Astrocyte of the spinal cord (primary cell): ENCODE measurements around the gene PTRHD1.
A peak's percentile ranks its signal among the peaks of the same experiment; 100 is the strongest.
"Not testable (repeated sequence)": the region's sequence is repeated elsewhere in the genome, so short reads cannot be mapped to it uniquely, and the experiment has no call there.

Source experiments
- DNase-seq: peaks from one replicate; pipeline ENCODE4 v3.0.0; 2011; ENCODE audit warnings: low read depth, low spot score
- H3K4me3 ChIP-seq: 2 replicates; pipeline ENCODE4 v1.5.1; 2011; ENCODE audit warnings: low read depth, mild to moderate bottlenecking, low read length, moderate library complexity
- CTCF ChIP-seq: IDR thresholded peaks from 2 replicates; pipeline ENCODE4 v1.5.1; 2012; ENCODE audit warnings: low read depth, mild to moderate bottlenecking, low read length, inconsistent platforms
- in situ Hi-C: cut with HindIII; loops from 2 replicates; pipeline ENCODE4 v1.10.0; 2017; ENCODE audit warnings: low sequenced_read_pairs

PTRHD1 gene

DNA sequence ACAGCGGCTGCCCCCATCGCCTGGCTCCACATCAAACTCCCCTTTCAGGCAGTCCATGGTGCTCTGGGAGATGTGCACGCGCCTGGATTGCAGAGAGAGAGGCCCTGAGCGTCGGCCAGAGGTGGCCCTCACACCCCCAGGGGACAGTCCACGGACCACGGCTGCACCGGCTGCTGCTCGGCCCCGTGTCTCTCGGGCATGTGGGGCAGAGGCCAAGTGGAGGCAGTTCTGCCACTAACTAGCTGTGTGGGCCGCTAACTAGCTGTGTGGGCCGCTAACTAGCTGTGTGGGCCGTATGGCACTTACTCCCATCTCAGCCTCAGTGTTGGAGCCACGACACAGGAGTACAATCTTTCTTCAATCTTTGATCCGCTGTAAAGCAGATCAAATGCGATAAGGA lies 45.4 kb upstream of the PTRHD1 start:
- no peak overlapping the region for H3K4me3 ChIP-seq
- no peak for TF ChIP-seq CTCF
- no peak for DNase-seq
- in situ Hi-C loops, result no loop called here

DNA sequence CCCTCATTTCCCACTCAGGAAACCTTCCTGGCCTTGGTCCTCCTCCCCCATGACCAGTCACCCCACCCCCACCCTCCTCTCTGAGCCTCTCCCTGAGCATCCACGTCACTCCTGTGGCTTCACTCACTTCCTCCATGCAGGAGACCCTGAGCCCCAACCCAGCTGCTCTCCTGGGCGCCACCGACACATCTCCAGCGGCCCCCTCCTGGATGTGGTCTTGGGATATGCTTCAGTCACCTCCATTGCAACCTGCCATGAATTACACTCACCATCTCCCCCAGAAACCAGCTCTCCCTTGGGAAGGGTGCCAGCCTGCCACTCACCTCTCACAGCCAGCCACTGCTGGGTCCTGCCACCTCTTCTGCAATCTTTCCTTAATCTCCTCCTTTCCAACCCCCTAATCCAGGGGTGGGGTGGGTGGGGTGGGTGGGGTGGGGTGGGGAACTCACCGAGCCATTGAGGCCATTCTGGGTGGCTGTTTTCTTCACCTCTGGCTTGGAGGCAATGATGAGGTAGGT lies 44.9 kb upstream of the PTRHD1 start:
- no peak for DNase-seq
- in situ Hi-C loops, result no loop called here
- TF ChIP-seq CTCF, result no peak
- no peak overlapping the region for H3K4me3 ChIP-seq

GRCh38 chr2:24836706-24837105 lies 43.5 kb upstream of the PTRHD1 start:
- in situ Hi-C loops, result no loop called here

GRCh38 chr2:24836206-24836605 lies 43.0 kb upstream of the PTRHD1 start:
- no peak overlapping the region for H3K4me3 ChIP-seq
- in situ Hi-C loops, result no loop called here
- TF ChIP-seq CTCF, result no peak
- no peak for DNase-seq

More at GRCh38 chr2:24836706-24837105, 43.5 kb upstream of the PTRHD1 start:
- no peak for TF ChIP-seq CTCF
- no peak for DNase-seq
- no peak overlapping the region for H3K4me3 ChIP-seq

GRCh38 chr2:24835411-24835810 lies 42.2 kb upstream of the PTRHD1 start:
- H3K4me3 ChIP-seq, in situ Hi-C loops: not testable (repeated sequence)
- peak; percentile 33 for DNase-seq

- no peak overlapping the region for H3K4me3 ChIP-seq
- no peak for DNase-seq
- in situ Hi-C loops, result no loop called here
- no peak for TF ChIP-seq CTCF
Observed at GRCh38 chr2:24834733-24835395, 41.7 kb upstream of the PTRHD1 start.

DNA sequence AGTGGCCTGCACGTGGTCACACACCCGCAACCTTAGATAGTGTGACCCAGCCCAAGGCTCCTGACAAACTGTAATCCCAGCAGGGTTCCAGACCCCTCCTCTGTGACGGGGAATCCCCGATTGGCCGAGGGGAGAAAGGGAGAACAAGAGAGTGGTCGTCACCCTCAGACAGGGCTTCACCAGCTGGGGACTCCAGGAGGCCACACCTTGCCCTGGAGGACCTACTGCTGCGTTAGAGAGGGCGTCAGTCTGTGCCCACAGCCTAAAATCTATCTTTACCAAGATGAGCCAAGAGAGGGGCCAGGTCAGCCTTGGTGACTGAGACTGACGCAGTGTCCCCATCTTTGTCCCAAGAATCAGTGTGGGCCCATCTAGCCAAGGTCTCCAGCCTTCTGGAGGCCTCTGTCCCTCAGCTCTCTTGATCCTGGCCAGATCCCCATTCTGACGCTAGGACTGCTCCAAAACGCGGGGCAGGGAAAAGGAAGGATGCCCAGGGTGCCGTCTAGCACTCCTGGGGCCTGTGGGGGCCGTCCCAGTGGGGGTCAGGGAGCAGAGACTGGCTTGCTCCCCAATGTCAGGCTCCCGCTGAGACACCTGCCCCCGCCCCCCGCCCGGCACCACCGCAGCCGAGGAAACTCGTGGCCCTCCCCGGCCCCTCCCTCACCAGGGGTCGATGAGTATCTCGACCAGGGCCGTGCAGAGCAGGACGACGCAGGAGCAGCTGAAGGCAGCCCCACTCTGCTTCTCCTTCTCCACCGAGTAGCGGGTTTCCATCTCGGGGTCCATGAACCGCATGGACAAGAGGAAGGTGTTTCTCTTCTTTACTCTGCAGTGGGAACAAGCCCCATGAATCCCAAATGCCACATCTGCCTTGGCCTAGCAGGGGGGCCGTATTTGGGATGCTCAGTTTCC lies 40.9 kb upstream of the PTRHD1 start:
- TF ChIP-seq CTCF, result no peak
- H3K4me3 ChIP-seq, result no peak overlapping the region
- in situ Hi-C loops, result no loop called here
- DNase-seq, result no peak
